ENCODE results near the gene EIF1AD. TPM values are rescaled to one million over a fixed set of nuclear protein-coding genes. Genes with fewer than 3 reads are reported as not detected.

The EIF1AD gene
- total and polyA plus RNA-seq, 9 of the 15 experiments (the other 6 are each of a cell fraction or from before 2014, with no cell fraction given): 50.1 to 98.8 (median 58.7) TPM

DNA sequence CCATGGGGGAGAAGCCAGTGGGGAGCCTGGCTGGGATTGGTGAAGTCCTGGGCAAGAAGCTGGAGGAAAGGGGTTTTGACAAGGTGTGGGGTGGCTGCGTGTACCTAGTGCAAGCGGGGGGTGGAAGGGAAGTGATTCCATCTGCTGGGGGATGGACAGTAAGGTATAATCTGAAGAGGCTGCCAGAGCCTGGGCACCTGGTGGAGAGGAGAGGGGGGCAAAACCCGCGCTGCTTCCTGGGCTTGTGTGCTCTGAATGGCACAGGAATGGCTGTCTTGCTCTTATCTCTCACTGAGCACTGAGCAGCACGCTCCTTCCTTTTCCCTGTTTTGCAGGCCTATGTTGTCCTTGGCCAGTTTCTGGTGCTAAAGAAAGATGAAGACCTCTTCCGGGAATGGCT lies 1.3 kb upstream of the EIF1AD start:
- ChIA-PET POLR2A (interaction anchor here (1.0 to 1.5 kb wide), 5 partner anchors 10 to 144 kb away, joined by 3 to 9 read pairs (median 6); partner anchors contain the start of gene CCDC85B), CTCF (ENCODE audit: low intra/inter-chr PET ratio) (interaction anchor here (0.7 kb wide), 1 partner anchor 463 kb away, joined by 3 read pairs; no protein-coding TSS in a partner anchor)
- Histone ChIP-seq H3K4me1 (replicated peaks in 1 of 2; ENCODE audit: control insufficient read depth in 2 of 2, insufficient read depth in 2 of 2, low read length in 2 of 2) (peaks cover 28 to 30% of the 10 kb centered on the region in 2 experiments; a peak in 4 of 5 replicates), H4K20me1 (replicated peaks; ENCODE audit: control insufficient read depth, insufficient read depth, low read length) (peaks cover 3% of the 10 kb centered on the region; the same call in 1 of the 2 replicates), H3K27ac (ENCODE audit: extremely low read depth, low read depth, low read length) (peak overlapping the region; percentile 99; the same call in 2 of the 3 replicates), H3K27me3 (ENCODE audit: control insufficient read depth in 2 of 2, insufficient read depth in 2 of 2, low read length in 2 of 2) (no peaks in the 10 kb centered on the region), H3K9ac (ENCODE audit: insufficient read depth in 1 of 2, low read depth in 2 of 2, low read length in 2 of 2) (peak overlapping the region; percentile 98), H3K79me2 (ENCODE audit: control insufficient read depth, insufficient read depth, low read length) (peaks cover 47% of the 10 kb centered on the region), H2AFZ (ENCODE audit: low read depth, low read length) (no peak overlapping the region), H3K4me3 (peak overlapping the region; percentile 95), H3K9me1 (ENCODE audit: control insufficient read depth, insufficient read depth, low read length) (no peaks in the 10 kb centered on the region), H3K36me3 (ENCODE audit: control insufficient read depth, insufficient read depth, low read length) (peaks cover 51% of the 10 kb centered on the region), H3K9me3 (replicated peaks; ENCODE audit: control insufficient read depth, insufficient read depth, low read depth, low read length) (no peaks in the 10 kb centered on the region), H3K4me2 (ENCODE audit: insufficient read depth, low read length) (peak overlapping the region; percentile 100)
- FAIRE-seq (no peak), ATAC-seq (no peak), DNase-seq (ENCODE audit: extremely low read depth in 1 of 4, low spot score in 3 of 4) (no peak)
- no TSS peak for BruUV-seq (replicated peaks)
- WGBS (ENCODE audit: insufficient coverage, low coverage, missing lambda C conversion rate): 60% methylated on average over 6 of the region's 6 CpGs
- in situ Hi-C loops (cut with MboI): no loop called here
- no peak for TF ChIP-seq ZNF584 (CRISPR knock-in tag; IDR thresholded peaks at IDR 0.05; ENCODE audit: low read depth)
- TF ChIP-seq, protein P1, sequence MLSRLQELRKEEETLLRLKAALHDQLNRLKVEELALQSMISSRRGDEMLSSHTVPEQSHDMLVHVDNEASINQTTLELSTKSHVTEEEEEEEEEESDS (CRISPR knock-in tag; IDR thresholded peaks at IDR 0.05): no peak
- TF ChIP-seq XRCC4 (IDR thresholded peaks at IDR 0.05; ENCODE audit: extremely low read depth, insufficient read depth, insufficient read length): no peak
- TF ChIP-seq, protein P2, sequence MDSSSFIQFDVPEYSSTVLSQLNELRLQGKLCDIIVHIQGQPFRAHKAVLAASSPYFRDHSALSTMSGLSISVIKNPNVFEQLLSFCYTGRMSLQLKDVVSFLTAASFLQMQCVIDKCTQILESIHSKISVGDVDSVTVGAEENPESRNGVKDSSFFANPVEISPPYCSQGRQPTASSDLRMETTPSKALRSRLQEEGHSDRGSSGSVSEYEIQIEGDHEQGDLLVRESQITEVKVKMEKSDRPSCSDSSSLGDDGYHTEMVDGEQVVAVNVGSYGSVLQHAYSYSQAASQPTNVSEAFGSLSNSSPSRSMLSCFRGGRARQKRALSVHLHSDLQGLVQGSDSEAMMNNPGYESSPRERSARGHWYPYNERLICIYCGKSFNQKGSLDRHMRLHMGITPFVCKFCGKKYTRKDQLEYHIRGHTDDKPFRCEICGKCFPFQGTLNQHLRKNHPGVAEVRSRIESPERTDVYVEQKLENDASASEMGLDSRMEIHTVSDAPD (CRISPR knock-in tag; IDR thresholded peaks at IDR 0.05): no peak
- TF ChIP-seq, protein P3, sequence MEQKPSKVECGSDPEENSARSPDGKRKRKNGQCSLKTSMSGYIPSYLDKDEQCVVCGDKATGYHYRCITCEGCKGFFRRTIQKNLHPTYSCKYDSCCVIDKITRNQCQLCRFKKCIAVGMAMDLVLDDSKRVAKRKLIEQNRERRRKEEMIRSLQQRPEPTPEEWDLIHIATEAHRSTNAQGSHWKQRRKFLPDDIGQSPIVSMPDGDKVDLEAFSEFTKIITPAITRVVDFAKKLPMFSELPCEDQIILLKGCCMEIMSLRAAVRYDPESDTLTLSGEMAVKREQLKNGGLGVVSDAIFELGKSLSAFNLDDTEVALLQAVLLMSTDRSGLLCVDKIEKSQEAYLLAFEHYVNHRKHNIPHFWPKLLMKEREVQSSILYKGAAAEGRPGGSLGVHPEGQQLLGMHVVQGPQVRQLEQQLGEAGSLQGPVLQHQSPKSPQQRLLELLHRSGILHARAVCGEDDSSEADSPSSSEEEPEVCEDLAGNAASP (IDR thresholded peaks at IDR 0.05): no peak
- TF ChIP-seq ZNF444 (CRISPR knock-in tag; IDR thresholded peaks at IDR 0.05): no peak
- TF ChIP-seq PHTF2 (CRISPR knock-in tag; IDR thresholded peaks at IDR 0.05): no peak
- no peak for TF ChIP-seq NBN (IDR thresholded peaks at IDR 0.05; ENCODE audit: low read depth)
- TF ChIP-seq ZC3H8 (IDR thresholded peaks at IDR 0.05): no peak
- no peak for TF ChIP-seq ZNF707 (CRISPR knock-in tag; conservative IDR thresholded peaks at IDR 0.05)
- TF ChIP-seq SMARCB1 (IDR thresholded peaks at IDR 0.05; ENCODE audit: insufficient read length, low read depth): no peak
- TF ChIP-seq TARDBP (IDR thresholded peaks at IDR 0.05): no peak
- TF ChIP-seq HDAC3 (IDR thresholded peaks at IDR 0.05; ENCODE audit: borderline replicate concordance, partially characterized antibody): no peak
- TF ChIP-seq, protein P4, sequence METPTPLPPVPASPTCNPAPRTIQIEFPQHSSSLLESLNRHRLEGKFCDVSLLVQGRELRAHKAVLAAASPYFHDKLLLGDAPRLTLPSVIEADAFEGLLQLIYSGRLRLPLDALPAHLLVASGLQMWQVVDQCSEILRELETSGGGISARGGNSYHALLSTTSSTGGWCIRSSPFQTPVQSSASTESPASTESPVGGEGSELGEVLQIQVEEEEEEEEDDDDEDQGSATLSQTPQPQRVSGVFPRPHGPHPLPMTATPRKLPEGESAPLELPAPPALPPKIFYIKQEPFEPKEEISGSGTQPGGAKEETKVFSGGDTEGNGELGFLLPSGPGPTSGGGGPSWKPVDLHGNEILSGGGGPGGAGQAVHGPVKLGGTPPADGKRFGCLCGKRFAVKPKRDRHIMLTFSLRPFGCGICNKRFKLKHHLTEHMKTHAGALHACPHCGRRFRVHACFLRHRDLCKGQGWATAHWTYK (CRISPR knock-in tag; IDR thresholded peaks at IDR 0.05): no peak
- no peak for TF ChIP-seq KLF10 (CRISPR knock-in tag; IDR thresholded peaks at IDR 0.05)
- intact Hi-C loops (cut with micrococcal nuclease): loop anchor here (2.0 to 5.0 kb wide), 2 partner anchors 42 to 64 kb away; partner anchors contain the start of gene SART1

Data from K562 (cell line).